Neuronal stem cell (in vitro differentiated cells): ENCODE measurements around the gene GNAI2.

ENCODE experiments used
- DNase-seq: peaks from one replicate; pipeline ENCODE4 v3.0.0-alpha.2; 2013; ENCODE audit warnings: low spot score
- H2AFZ ChIP-seq: one replicate; pipeline ENCODE4 v1.6.1; 2013; ENCODE audit warnings: mild to moderate bottlenecking, low read length, inconsistent platforms
- H2AK5ac ChIP-seq: 2 replicates; pipeline ENCODE4 v1.6.1; 2013; ENCODE audit warnings: low read depth, mild to moderate bottlenecking, inconsistent platforms, low read length, moderate library complexity, mixed read lengths
- H2BK120ac ChIP-seq: 2 replicates; pipeline ENCODE4 v1.6.1; 2013; ENCODE audit warnings: low read depth, mild to moderate bottlenecking, inconsistent platforms, low read length, moderate library complexity, mixed read lengths
- H2BK12ac ChIP-seq: one replicate; pipeline ENCODE4 v1.6.1; 2013; ENCODE audit warnings: low read length, inconsistent platforms
- H2BK15ac ChIP-seq: 2 replicates; pipeline ENCODE4 v1.6.1; 2013; ENCODE audit warnings: mild to moderate bottlenecking, low read length, inconsistent platforms, mixed read lengths
- H2BK5ac ChIP-seq: one replicate; pipeline ENCODE4 v1.6.1; 2013; ENCODE audit warnings: inconsistent platforms, mild to moderate bottlenecking, low read length, moderate library complexity
- H3K14ac ChIP-seq: one replicate; pipeline ENCODE4 v1.6.1; 2013; ENCODE audit warnings: low read length, inconsistent platforms
- H3K18ac ChIP-seq: 2 replicates; pipeline ENCODE4 v1.6.1; 2013; ENCODE audit warnings: low read length, inconsistent platforms
- H3K23ac ChIP-seq: 2 replicates; pipeline ENCODE4 v1.6.1; 2013; ENCODE audit warnings: low read depth, mild to moderate bottlenecking, mixed read lengths, low read length, inconsistent platforms; ENCODE audit not compliant: poor library complexity
- H3K27ac ChIP-seq: replicated peaks from 3 replicates; pipeline ENCODE4 v1.5.1; 2013; ENCODE audit warnings: low read length, inconsistent platforms
- H3K27me3 ChIP-seq, 3 experiments: 2 replicates each; pipeline ENCODE4 v1.6.1; 2013; ENCODE audit warnings: low read length in 3 of 3, mild to moderate bottlenecking in 2 of 3, inconsistent platforms in 1 of 3, low read depth in 1 of 3, mixed read lengths in 1 of 3, moderate library complexity in 1 of 3; ENCODE audit not compliant: control insufficient read depth in 3 of 3, insufficient read depth in 3 of 3
- H3K36me3 ChIP-seq, 2 donors: replicated peaks in 1 of 2; 2 replicates each; pipeline ENCODE4 v1.6.1; 2013; ENCODE audit warnings: low read length in 2 of 2; ENCODE audit not compliant: control insufficient read depth in 2 of 2, insufficient read depth in 2 of 2
- H3K4ac ChIP-seq: 2 replicates; pipeline ENCODE4 v1.6.1; 2013; ENCODE audit warnings: inconsistent platforms, mild to moderate bottlenecking, low read length, moderate library complexity
- H3K4me1 ChIP-seq, 2 donors: 1 replicate in 1 of 2; 2 replicates in 1 of 2; pipeline ENCODE4 v1.6.1; 2013; ENCODE audit warnings: low read length in 2 of 2, low read depth in 1 of 2; ENCODE audit not compliant: control insufficient read depth in 2 of 2, insufficient read depth in 1 of 2
- H3K4me2 ChIP-seq: one replicate; pipeline ENCODE4 v1.6.1; 2013; ENCODE audit warnings: mild to moderate bottlenecking, low read length, inconsistent platforms; ENCODE audit not compliant: insufficient read depth, poor library complexity, severe bottlenecking
- H3K4me3 ChIP-seq, 2 donors: 2 replicates each; pipeline ENCODE4 v1.5.1; 2013; ENCODE audit warnings: low read length in 2 of 2, mild to moderate bottlenecking in 2 of 2, inconsistent platforms in 1 of 2, moderate library complexity in 1 of 2
- H3K79me1 ChIP-seq: one replicate; pipeline ENCODE4 v1.6.1; 2013; ENCODE audit warnings: low read depth, mild to moderate bottlenecking, inconsistent platforms, low read length, moderate library complexity
- H3K9ac ChIP-seq: one replicate; pipeline ENCODE4 v1.6.1; 2013; ENCODE audit warnings: mild to moderate bottlenecking, low read depth, low read length, inconsistent platforms; ENCODE audit not compliant: poor library complexity
- H3K9me3 ChIP-seq, 2 donors: replicated peaks in 1 of 2; 2 replicates each; pipeline versions ENCODE3 to v1.6.1; 2013; ENCODE audit warnings: low read length in 2 of 2, mild to moderate bottlenecking in 2 of 2, inconsistent platforms in 1 of 2, low read depth in 1 of 2, mixed read lengths in 1 of 2, moderate library complexity in 1 of 2; ENCODE audit not compliant: control insufficient read depth in 2 of 2, insufficient read depth in 1 of 2
- H4K8ac ChIP-seq: one replicate; pipeline ENCODE4 v1.6.1; 2013; ENCODE audit warnings: low read depth, mild to moderate bottlenecking, inconsistent platforms, low read length, moderate library complexity
- H4K91ac ChIP-seq: one replicate; pipeline ENCODE4 v1.6.1; 2013; ENCODE audit warnings: low read length, low read depth, mild to moderate bottlenecking, inconsistent platforms; ENCODE audit not compliant: poor library complexity
- WGBS, 2 donors: extraction: QIAGEN DNeasy Blood & Tissue Kit; methylation state at CpG; one replicate each; pipeline ENCODE4 v1.1.7; 2013; ENCODE audit warnings: missing lambda C conversion rate in 2 of 2, mixed read lengths in 1 of 2; ENCODE audit not compliant: insufficient read length in 2 of 2, insufficient replicate concordance in 1 of 2; ENCODE audit errors: extremely low coverage in 2 of 2; 5-methylcytosine and 5-hydroxymethylcytosine counted together

The GNAI2 gene

GRCh38 chr3:50195501-50196252, 40.3 kb upstream of the GNAI2 start:
- no peak overlapping the region for H3K27ac ChIP-seq
- WGBS, 2 donors: no CpG with 5 or more reads among the region's 4 CpGs

DNA sequence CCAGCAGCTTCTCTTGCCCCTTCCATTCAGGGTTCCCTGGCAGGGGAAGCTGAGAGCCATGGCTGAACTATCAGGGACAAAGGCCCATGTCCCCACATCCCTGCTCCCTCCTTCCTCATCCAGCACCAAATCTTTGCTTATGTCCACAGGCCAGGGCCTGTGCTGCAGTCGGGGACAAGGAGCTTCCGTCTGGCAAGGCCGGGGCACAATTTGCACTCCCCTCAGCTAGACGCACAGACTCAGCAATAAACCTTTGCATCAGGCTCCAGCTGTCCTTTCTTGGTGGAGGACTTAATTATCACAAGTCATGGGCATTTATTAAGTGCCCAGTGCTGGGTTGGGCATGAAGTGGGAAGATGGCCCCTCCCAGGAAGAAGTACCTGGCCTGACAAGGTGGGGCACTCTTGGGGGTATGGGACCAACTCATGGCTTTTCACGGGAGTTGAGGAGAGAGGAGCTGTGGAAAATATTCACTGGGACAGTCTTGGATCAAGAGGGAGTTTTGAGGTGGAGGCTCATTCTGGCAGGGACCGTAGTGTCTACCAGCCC, 39.7 kb upstream of the GNAI2 start:
- Histone ChIP-seq H4K91ac (no peak overlapping the region), H2BK12ac (peak overlapping the region; percentile 85), H3K14ac (no peak overlapping the region), H3K9me3 (no peaks in the 10 kb centered on the region), H3K27ac (no peak overlapping the region), H2BK120ac (no peak overlapping the region), H3K4ac (no peak overlapping the region), H2AFZ (no peak overlapping the region), H3K36me3 (no peaks in the 10 kb centered on the region), H3K79me1 (peaks cover 3% of the 10 kb centered on the region), H3K4me3 (no peak overlapping the region), H3K23ac (peak overlapping the region; percentile 43), H4K8ac (no peak overlapping the region), H3K18ac (no peak overlapping the region), H3K27me3 (peaks cover 0 to 46% (median 3%) of the 10 kb centered on the region in 3 experiments), H2BK15ac (peak overlapping the region; percentile 42), H2AK5ac (peak overlapping the region; percentile 42), H2BK5ac (no peak overlapping the region), H3K4me1 (peaks cover 0 to 4% of the 10 kb centered on the region in 2 donors), H3K9ac (no peak overlapping the region), H3K4me2 (no peak overlapping the region)
- no CpG with 5 or more reads among the region's 6 CpGs for WGBS, 2 donors
- no peak for DNase-seq

More at GRCh38 chr3:50195501-50196252, 40.3 kb upstream of the GNAI2 start:
- Histone ChIP-seq H3K4me2 (no peak overlapping the region), H4K8ac (no peak overlapping the region), H4K91ac (peak overlapping the region; percentile 19), H2AFZ (no peak overlapping the region), H3K9ac (no peak overlapping the region), H3K4me1 (peaks cover 0 to 6% of the 10 kb centered on the region in 2 donors), H3K79me1 (peaks cover 3% of the 10 kb centered on the region), H3K36me3 (no peaks in the 10 kb centered on the region), H2BK120ac (no peak overlapping the region), H2BK5ac (no peak overlapping the region), H3K4ac (no peak overlapping the region), H3K18ac (peak overlapping the region; percentile 68), H2BK12ac (peak overlapping the region; percentile 85), H3K14ac (no peak overlapping the region), H2BK15ac (peak overlapping the region; percentile 53), H3K9me3 (no peaks in the 10 kb centered on the region), H2AK5ac (peak overlapping the region; percentile 71), H3K23ac (peak overlapping the region; percentile 12), H3K4me3 (no peak overlapping the region), H3K27me3 (peaks cover 0 to 45% (median 3%) of the 10 kb centered on the region in 3 experiments)
- DNase-seq: no peak

DNA sequence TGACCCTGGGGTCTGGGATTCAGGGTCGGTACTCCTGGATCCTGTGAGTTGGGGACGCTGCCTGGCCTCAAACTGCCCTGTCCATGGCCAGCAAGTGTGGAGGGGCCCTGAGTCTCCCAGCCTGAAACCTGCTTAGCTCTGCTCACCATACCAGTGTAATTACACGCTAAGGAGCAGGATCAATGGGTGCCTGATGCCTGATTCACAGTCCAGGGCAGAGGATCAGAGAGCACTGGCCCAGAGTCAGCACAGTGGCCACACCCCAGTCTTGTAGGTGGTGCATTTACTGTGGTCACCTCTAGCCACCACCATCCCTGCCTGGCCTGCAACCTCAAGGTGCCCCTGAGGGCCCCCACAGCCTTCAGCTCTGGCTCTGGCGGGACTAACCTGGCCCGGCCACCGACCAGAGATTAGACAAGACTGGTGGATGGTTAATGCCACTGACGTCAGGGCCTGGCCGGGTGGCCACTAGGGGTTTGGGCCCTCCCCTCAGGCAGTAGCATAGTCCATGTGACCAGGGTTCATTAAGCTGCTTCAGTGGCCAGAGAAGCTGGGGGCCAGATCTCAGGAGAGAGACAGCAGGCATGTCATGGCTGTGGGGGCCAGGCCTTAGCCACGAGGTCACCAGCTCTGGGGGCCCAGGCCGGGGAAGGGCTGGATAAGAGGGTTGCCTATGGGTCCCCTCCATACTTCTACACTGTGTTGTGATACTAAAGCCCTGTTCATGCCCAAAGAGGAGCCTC, 34.3 kb upstream of the GNAI2 start:
- H3K23ac ChIP-seq: peak overlapping the region; percentile 48
- peak overlapping the region; percentile 95 for H2BK15ac ChIP-seq
- H3K4me1 ChIP-seq: peaks cover 11 to 30% of the 10 kb centered on the region in 2 donors
- H3K4ac ChIP-seq: peak overlapping the region; percentile 19
- no peak overlapping the region for H4K8ac ChIP-seq
- H3K36me3 ChIP-seq: no peaks in the 10 kb centered on the region
- H2BK12ac ChIP-seq: peak overlapping the region; percentile 89
- peaks cover 1% of the 10 kb centered on the region for H3K79me1 ChIP-seq
- peak overlapping the region; percentile 67 for H3K18ac ChIP-seq
- no peak overlapping the region for H3K4me3 ChIP-seq
- no CpG with 5 or more reads among the region's 10 CpGs for WGBS, 2 donors
- no peak overlapping the region for H3K14ac ChIP-seq
- H3K4me2 ChIP-seq: no peak overlapping the region
- H3K27me3 ChIP-seq: peaks cover 7 to 60% (median 16%) of the 10 kb centered on the region in 3 experiments
- peak overlapping the region; percentile 93 for H2BK5ac ChIP-seq
- H2BK120ac ChIP-seq: no peak overlapping the region
- H3K27ac ChIP-seq: no peak overlapping the region
- H2AK5ac ChIP-seq: peak overlapping the region; percentile 48
- H3K9ac ChIP-seq: no peak overlapping the region
- no peaks in the 10 kb centered on the region for H3K9me3 ChIP-seq
- no peak overlapping the region for H4K91ac ChIP-seq
- no peak overlapping the region for H2AFZ ChIP-seq
- no peak for DNase-seq
